Posterior vena cava (tissue), 2 donors: Measurements from ENCODE around the gene PTH2. TPM values are rescaled to one million over a fixed set of nuclear protein-coding genes. Genes with fewer than 3 reads are reported as not detected.
"Not testable (repeated sequence)": the region's sequence is repeated elsewhere in the genome, so short reads cannot be mapped to it uniquely, and the experiment has no call there.

ENCODE experiments used
- DNase-seq: peaks from one replicate; pipeline ENCODE4 v3.0.0-alpha.2; 2020; ENCODE audit warnings: low spot score
- intact Hi-C, 2 donors: fragments of 100-400 bp; cut with DNase I; formaldehyde crosslinking; loops; one replicate each; pipeline versions ENCODE4 v1.14.1 to v1.14.2; 2022 to 2023
- total RNA-seq, 2 donors: library from RNA; stranded (reverse); fragmentation: NEBNext Ultra II Directional; extraction: Animal tissue kit (Norgen Biotek cat#: 25700); gene quantifications; one replicate each; pipeline ENCODE4 v1.2.1, GENCODE V29; 2021
- donor health status: DM: yes; HTN: yes; CAD: no.
- donor health status: DM: yes; HTN: yes; CAD: no.

The PTH2 gene
- total RNA-seq, 2 donors from 2014 or later: not detected

DNA sequence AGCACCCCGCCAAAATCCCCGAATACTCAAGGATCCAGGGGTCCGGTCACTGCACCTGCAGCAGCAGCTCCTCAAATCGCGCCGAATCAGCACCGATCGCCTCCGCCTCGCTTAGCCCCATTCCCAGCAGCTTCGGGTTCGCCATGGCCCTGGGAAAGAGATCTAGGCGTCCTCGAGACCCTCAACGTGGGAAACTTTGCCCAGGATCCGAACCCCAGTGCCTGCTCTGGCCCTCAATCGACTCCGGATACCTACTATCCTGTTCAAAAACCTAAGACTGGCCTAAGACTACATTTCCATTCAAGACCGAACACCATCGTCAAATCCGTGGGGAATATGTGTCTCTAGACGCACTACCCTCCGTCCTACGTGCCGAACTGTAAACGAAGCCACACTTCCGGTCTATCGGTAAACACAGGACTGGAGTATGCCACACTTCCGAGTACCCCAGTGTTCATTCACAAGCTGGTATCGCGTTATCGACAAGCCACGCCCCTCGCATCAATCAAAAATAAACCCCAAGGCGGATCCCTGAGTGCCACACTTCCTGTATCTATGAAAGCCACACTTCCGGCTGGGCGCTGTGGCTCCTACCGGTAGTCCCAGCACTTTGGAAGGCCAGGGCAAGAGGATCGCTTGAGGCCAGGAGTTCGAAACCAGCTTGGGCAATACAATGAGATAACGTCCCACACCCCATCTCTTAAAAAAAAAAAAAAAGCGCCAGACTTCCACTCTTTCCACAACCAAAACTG, 28.4 kb upstream of the PTH2 start, which contains the start of gene PIH1D1:
TSS of gene PIH1D1 (minus strand) at position 385 of the 752 bp plus-strand sequence. CDS start at position 145, 240 bp downstream.
- intact Hi-C loops: loop anchor here in 1 of 2 donors (5.0 kb wide), 1 partner anchor 684 kb away; no protein-coding TSS in a partner anchor
- DNase-seq: peak; percentile 98

GRCh38 chr19:49450405-49450804, 27.2 kb upstream of the PTH2 start:
- DNase-seq: no peak
- intact Hi-C loops: loop anchor here in 1 of 2 donors (5.0 kb wide), 1 partner anchor 683 kb away; no protein-coding TSS in a partner anchor

DNA sequence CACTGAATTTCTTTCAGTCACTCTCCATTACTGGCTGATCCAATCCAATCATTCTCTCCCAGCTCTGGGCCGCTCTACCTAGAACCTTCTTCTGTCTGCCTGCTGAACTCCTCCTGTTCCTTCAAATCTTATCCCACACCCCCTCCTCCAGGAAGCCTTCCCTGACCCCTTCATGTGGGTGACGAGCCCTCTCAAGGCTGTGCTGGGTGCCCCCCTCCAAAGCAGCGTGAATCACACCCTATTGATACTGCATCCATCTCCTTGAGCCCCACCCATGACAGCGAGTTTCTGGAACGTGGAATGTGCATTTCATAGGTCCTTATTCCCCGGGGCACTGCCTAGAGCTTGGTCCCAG, 25.2 kb upstream of the PTH2 start:
- no peak for DNase-seq
- intact Hi-C loops: no loop called here

DNA sequence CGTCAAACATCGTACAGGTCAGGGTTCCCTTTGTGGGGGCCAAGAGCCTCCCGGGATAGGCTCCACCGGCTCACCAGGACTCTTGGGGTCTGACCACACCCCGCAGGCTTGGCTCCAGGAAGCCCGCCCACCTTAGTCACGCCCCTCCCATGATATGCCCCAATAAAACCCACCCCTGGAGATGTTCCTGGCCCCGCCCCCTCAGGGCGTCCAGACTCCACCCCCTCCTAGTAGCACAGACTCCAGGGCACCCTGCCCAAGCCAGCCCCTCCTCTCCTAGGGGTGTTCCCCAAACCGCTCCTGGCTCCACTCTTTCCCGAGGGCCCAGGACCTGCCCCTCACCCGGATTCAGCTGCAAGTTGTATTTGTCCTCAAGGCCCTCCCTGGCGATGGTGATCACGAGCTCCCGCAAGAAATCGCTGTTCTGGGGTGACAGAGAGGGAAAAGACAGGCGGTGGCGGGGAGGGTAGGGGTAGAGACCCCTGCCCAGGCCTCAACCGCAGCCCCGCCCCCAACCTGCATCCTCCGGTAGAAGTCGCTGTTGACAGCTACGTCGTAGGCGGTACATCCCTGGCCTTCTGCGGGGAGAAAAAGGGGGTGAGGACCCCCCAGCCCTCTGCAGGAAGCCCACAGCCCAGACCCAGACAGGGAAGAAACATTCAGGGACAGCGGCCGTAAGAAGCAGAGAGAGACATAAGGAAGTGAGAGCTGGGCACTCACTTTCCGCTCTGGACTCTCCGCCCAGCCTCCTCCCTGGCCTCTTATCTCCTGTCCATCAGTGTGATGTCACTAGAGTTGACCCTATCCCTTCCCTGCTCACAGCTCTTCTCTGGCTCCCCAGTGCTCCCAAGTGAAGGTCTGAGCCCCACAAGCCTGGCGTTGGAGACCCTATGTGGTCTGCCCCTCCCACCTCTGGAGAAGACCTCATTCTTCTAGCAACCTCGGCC, 24.5 kb upstream of the PTH2 start:
- DNase-seq: no peak
- intact Hi-C loops: no loop called here

DNA sequence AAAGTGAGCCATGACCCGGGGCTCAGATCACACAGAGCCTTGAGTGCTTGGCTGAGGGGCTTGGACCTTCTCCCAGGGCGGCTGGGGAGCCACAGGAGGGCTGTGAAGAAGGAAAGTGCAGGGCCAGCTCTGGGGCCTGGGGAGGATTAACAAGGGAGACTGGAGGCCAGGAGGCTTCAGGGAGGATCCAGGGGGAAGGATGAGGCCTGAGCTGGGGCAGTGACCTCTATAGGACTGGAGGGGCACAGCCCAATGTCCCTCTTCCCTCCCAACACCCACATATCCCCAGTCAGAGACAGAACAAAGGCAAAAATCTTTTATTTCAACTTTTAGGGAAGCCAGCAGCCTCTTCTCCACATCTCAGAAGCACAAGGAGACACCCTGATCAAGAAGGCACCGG, 22.8 kb upstream of the PTH2 start:
- no peak for DNase-seq

GRCh38 chr19:49444100-49444700, 21.0 kb upstream of the PTH2 start:
- DNase-seq: not testable (repeated sequence)
- intact Hi-C loops: loop anchor here in 1 of 2 donors (5.0 kb wide), 2 partner anchors 52 to 217 kb away; no protein-coding TSS in a partner anchor

More for the DNA sequence above, 22.8 kb upstream of the PTH2 start:
- intact Hi-C loops: no loop called here

GRCh38 chr19:49443366-49444099, 20.3 kb upstream of the PTH2 start:
- DNase-seq: peak; percentile 98
- intact Hi-C loops: loop anchor here in 1 of 2 donors (5.0 kb wide), 2 partner anchors 51 to 216 kb away; no protein-coding TSS in a partner anchor

- intact Hi-C loops: loop anchor here in 1 of 2 donors (5.0 kb wide), 2 partner anchors 51 to 216 kb away; no protein-coding TSS in a partner anchor
- DNase-seq: peak; percentile 98
Observed at GRCh38 chr19:49442771-49443365, 19.6 kb upstream of the PTH2 start.

GRCh38 chr19:49442354-49442753, 19.1 kb upstream of the PTH2 start:
- intact Hi-C loops: loop anchor here in 1 of 2 donors (5.0 kb wide), 2 partner anchors 50 to 215 kb away; no protein-coding TSS in a partner anchor
- no peak for DNase-seq

GRCh38 chr19:49441960-49442350, 18.7 kb upstream of the PTH2 start:
- no peak for DNase-seq
- intact Hi-C loops: loop anchor here (2.0 to 5.0 kb wide), 3 partner anchors 50 to 215 kb away; no protein-coding TSS in a partner anchor

- intact Hi-C loops: loop anchor here (2.0 to 5.0 kb wide), 3 partner anchors 49 to 214 kb away; no protein-coding TSS in a partner anchor
- DNase-seq: no peak
Observed at GRCh38 chr19:49441210-49441959, 18.1 kb upstream of the PTH2 start, which contains the start of gene SLC17A7. TSS of gene SLC17A7 (minus strand) at chr19:49441527. CDS start at chr19:49441379, 148 bp downstream.

- no peak for DNase-seq
- intact Hi-C loops: loop anchor here (2.0 to 5.0 kb wide), 3 partner anchors 48 to 213 kb away; no protein-coding TSS in a partner anchor
Observed at GRCh38 chr19:49440439-49441209, 17.4 kb upstream of the PTH2 start.

DNA sequence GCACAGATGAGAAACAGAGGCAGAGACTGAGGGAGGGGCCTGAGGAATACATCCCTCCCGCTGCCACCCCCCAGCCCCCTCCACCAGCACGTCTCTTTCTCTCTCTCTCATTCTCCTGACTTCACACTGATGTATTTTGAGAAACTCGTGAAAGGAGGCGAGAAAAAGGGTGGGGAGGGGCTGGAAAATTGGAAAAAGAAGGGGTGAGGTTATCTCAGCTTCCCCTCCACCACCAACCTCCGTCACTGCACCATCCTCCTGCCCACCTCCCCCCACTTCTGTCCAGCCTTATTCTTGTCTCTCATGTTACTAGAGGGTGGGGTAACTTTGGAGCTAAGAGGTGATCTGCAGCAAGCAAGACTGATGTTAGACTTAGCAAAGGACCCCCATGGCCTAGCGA, 16.6 kb upstream of the PTH2 start:
- intact Hi-C loops: loop anchor here (2.0 to 5.0 kb wide), 3 partner anchors 48 to 213 kb away; no protein-coding TSS in a partner anchor
- no peak for DNase-seq

DNA sequence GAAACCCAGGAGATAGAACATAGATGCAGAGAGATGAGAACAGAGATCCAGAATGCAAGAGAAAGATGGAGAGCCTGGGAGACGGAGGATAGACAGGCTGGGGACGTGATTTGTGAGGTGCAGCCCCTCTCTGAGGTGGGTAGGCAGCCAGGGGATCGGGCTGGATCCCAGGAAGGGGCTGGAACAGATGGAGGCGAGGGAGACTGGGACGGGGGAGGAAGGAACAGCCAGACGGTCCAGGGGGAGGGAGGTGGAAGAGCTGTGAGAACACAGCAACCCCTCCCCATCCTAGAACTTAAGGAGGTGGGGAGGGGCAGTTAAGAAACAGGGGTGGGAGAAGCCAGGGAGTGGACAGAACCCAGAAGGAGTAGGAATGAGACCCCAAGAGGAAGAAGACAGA, 15.0 kb upstream of the PTH2 start:
- DNase-seq: no peak
- intact Hi-C loops: no loop called here

DNA sequence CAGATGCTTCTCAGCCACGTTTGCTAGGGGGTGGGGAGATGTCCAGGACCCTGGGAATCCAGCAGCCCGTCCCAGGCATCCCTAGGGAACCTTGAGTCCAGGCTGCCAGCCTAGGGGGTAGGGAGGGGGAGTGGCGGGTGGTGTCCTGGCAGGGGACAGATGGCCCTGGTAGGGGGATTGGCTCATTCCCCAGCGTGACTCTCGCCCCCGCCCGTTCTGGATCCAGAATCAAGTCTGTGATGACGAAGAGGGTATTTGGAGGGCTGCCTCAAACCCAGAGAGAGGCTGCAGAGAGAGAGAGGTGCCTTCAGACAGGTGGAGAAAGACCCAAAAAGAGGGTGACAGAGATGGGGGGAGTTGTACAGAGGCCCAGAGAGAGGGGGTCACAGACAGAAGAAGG, 14.0 kb upstream of the PTH2 start:
- DNase-seq: no peak
- intact Hi-C loops: no loop called here

- intact Hi-C loops: no loop called here
Observed at GRCh38 chr19:49436381-49437017, 13.3 kb upstream of the PTH2 start.

More at GRCh38 chr19:49436381-49437017, 13.3 kb upstream of the PTH2 start:
- DNase-seq: no peak
